HG03108 (cell line): ENCODE measurements around the gene AGBL4.
"Not testable (repeated sequence)": the region's sequence is repeated elsewhere in the genome, so short reads cannot be mapped to it uniquely, and the experiment has no call there.

ENCODE experiments used
- ATAC-seq: cut with Tn5 transposase; IDR thresholded peaks from one replicate; pipeline ENCODE4 v1.9.1; 2021; ENCODE audit warnings: moderate library complexity; ENCODE audit not compliant: unreplicated experiment

AGBL4 gene

GRCh38 chr1:50023292-50024159 lies at the start of gene AGBL4:
TSS of gene AGBL4 (minus strand) at chr1:50023954.
- no peak for ATAC-seq

- ATAC-seq, result no peak
Measured at GRCh38 chr1:50066806-50067205, 43.1 kb upstream of the AGBL4 start.

GRCh38 chr1:50060279-50060678 lies 36.5 kb upstream of the AGBL4 start:
- no peak for ATAC-seq

- ATAC-seq, result no peak
Measured at GRCh38 chr1:50048791-50049190, 25.0 kb upstream of the AGBL4 start.

GRCh38 chr1:50047916-50048694 lies 24.4 kb upstream of the AGBL4 start:
- no peak for ATAC-seq

GRCh38 chr1:50038237-50038809 lies 14.6 kb upstream of the AGBL4 start:
- ATAC-seq, result no peak

GRCh38 chr1:50027794-50028193 lies 4.0 kb upstream of the AGBL4 start:
- no peak for ATAC-seq

- no peak for ATAC-seq
Measured at GRCh38 chr1:49995734-49996133, 28.0 kb downstream of the AGBL4 start.

GRCh38 chr1:49971088-49971487 lies 52.7 kb downstream of the AGBL4 start:
- ATAC-seq, result no peak

- no peak for ATAC-seq
Measured at GRCh38 chr1:49951385-49951784, 72.4 kb downstream of the AGBL4 start.

- ATAC-seq, result not testable (repeated sequence)
Measured at GRCh38 chr1:49915301-49915700, 108.5 kb downstream of the AGBL4 start.

- no peak for ATAC-seq
Measured at GRCh38 chr1:49906365-49906764, 117.4 kb downstream of the AGBL4 start.

- no peak for ATAC-seq
Measured at GRCh38 chr1:49864581-49864980, 159.2 kb downstream of the AGBL4 start.

- ATAC-seq, result no peak
Measured at GRCh38 chr1:49854741-49855140, 169.0 kb downstream of the AGBL4 start.

GRCh38 chr1:49842596-49842995 lies 181.2 kb downstream of the AGBL4 start:
- no peak for ATAC-seq

GRCh38 chr1:49841767-49842166 lies 182.0 kb downstream of the AGBL4 start:
- no peak for ATAC-seq

- ATAC-seq, result no peak
Measured at GRCh38 chr1:49824261-49824660, 199.5 kb downstream of the AGBL4 start.

- ATAC-seq, result no peak
Measured at GRCh38 chr1:49817681-49818080, 206.1 kb downstream of the AGBL4 start.

GRCh38 chr1:49787013-49787412 lies 236.7 kb downstream of the AGBL4 start:
- not testable (repeated sequence) for ATAC-seq

- no peak for ATAC-seq
Measured at GRCh38 chr1:49765034-49765433, 258.7 kb downstream of the AGBL4 start.

GRCh38 chr1:49738118-49738517 lies 285.6 kb downstream of the AGBL4 start:
- not testable (repeated sequence) for ATAC-seq

- ATAC-seq, result no peak
Measured at GRCh38 chr1:49728377-49728776, 295.4 kb downstream of the AGBL4 start.
